Astrocyte of the cerebellum (primary cell): ENCODE measurements around the gene JOSD1.
"Not testable (repeated sequence)": the region's sequence is repeated elsewhere in the genome, so short reads cannot be mapped to it uniquely, and the experiment has no call there.

Experiments used
- DNase-seq: peaks from one replicate; pipeline ENCODE4 v3.0.0-alpha.2; 2011; ENCODE audit warnings: low read depth
- H3K4me3 ChIP-seq: 2 replicates; pipeline ENCODE4 v1.5.1; 2011; ENCODE audit warnings: mild to moderate bottlenecking, low read depth, low read length, moderate library complexity
- CTCF ChIP-seq: IDR thresholded peaks from 2 replicates; pipeline ENCODE4 v1.5.1; 2012; ENCODE audit warnings: low read length, low read depth, moderate library complexity, mild to moderate bottlenecking; ENCODE audit errors: missing control alignments
- in situ Hi-C: cut with HindIII; loops from 2 replicates; pipeline ENCODE4 v1.10.0; 2017; ENCODE audit warnings: low sequenced_read_pairs

The JOSD1 gene

DNA sequence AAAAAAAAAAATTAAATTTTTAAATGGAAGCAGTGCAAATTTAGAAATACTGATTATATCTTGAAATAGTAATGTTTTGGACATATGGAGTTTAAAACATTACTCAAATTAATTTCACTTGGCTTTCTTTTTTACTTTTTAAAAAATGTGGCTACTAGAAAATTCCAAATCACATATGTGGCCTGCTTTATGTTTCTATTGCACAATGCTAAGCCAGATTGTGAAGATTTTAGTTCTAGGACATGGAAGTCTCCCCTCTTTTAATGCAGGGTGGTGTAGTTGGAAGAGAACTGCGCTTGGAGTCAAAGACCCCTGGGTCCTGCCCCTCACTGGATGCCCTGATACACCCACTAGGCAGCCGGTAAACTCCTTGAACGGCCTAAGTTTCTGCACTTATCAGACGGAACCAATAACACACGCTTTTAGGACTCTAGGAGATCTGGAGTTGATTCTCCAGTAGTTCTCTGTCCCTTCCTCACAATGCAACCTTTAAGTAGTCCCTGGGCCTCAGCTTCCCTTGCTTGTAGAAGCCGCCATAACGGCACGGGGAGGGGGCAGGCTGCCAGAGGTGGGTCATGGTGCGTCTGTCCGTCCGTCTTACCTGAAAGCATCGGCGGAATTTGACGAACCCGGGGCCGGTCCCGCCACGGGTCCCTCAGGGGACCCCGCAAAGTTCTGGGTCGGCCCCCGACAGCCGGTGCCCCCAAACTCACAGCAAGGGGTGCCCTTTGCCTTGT, 45.1 kb downstream of the JOSD1 start:
- peak overlapping the region; percentile 73 for H3K4me3 ChIP-seq
- no peak for DNase-seq

DNA sequence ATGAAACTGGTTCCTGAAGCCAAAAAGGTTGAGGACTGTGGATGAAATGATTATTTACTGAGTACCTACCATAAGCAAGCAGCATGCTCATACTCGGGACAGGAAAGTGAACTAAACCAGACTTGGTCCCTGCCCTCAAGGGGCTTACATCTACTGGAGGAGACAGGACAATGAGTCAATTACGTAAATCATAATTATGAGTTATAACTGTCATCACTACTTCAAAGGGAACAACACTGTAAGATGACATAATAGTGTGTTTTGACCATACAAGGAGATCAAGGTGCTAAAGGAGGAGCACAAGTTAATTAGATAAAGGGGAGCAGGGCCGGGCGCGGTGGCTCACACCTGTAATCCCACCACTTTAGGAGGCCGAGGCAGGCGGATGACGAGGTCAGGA, 47.0 kb downstream of the JOSD1 start:
- in situ Hi-C loops: no loop called here
- H3K4me3 ChIP-seq: no peak overlapping the region
- no peak for TF ChIP-seq CTCF
- DNase-seq: no peak

More for the DNA sequence above, 45.1 kb downstream of the JOSD1 start:
- no peak for TF ChIP-seq CTCF
- in situ Hi-C loops: no loop called here

DNA sequence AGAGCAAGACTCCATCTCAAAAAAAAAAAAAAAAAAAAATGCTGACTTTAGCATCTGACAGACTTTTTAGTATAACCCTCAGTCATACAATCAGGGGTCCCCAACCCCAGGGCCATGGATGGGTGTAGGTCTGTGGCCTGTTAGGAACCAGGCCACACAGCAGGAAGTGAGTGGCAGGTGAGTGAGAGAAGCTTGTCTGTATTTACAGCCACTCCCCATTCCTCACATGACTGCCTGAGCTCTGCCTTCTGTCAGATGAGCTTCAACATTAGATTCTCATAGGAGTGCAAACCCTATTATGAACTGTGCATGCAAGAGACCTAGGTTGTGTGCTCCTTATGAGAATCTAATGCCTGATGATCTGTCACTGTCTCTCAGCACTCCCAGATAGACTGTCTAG, 47.9 kb downstream of the JOSD1 start:
- H3K4me3 ChIP-seq: no peak overlapping the region
- no peak for DNase-seq
- in situ Hi-C loops: no loop called here
- TF ChIP-seq CTCF: no peak

DNA sequence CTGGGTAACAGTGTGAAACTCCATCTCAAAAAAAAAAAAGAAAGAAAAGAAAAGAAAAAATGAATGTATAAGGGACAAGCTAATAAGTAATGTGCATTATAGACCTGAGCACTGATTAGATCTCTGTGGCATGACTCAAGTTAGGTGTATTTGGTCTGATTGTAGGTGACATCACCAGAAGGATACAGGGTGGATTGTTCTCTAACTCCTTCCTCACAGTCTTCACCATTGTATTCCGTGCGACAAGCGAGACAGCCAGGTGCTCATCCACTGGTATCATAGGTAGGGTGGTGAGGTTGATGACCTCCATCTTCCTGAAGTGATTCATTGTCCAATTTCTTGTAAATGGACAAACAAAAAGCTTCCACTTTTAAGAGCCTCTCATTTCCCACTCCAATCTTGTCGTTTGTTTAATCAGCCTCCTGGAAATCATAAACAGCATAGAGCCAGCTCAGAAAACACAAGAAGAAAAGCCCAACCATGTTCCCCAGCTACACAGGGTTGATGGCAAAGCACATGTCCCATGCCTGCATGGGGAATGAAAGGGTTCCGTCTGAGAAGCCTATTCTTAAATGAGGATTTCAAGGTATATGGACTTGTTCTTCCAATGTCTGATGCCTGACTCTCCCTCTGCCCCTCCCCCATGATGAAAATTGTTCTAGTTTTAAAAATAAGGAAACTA, 50.8 kb downstream of the JOSD1 start:
- in situ Hi-C loops: no loop called here
- no peak for DNase-seq
- H3K4me3 ChIP-seq: no peak overlapping the region
- no peak for TF ChIP-seq CTCF

DNA sequence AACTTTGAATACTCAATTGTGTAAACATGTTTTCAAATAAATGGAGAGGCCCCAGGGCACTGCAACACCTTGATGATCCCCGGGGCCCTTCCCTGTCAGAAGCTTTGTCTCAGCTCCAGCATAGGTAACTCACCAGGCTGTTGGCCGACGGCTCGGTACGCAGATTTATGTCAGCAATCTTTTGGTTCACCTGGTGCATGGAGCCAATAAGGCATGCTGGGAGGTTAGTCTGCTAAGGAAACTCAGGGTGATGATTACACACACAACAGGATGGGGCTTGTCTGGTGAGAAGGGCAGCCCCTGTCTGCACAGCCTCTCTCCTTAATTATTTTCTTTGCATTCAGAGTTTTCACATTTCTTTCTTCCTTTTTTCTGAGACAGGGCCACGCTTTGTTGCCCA, 55.3 kb downstream of the JOSD1 start:
- H3K4me3 ChIP-seq: no peak overlapping the region
- in situ Hi-C loops: no loop called here
- no peak for TF ChIP-seq CTCF
- no peak for DNase-seq

DNA sequence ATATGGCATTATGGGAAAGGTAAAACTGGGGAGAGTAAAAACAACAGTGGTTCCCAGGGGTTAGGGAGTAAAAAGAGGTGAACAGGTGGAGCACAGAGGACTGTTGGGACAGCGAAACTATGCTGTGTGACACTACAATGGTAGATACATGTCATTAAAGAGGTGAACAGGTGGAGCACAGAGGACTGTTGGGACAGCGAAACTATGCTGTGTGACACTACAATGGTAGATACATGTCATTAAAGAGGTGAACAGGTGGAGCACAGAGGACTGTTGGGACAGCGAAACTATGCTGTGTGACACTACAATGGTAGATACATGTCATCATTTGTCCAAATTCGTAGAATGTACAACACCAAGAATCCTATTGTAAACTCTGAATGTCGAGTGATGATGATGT, 56.5 kb downstream of the JOSD1 start:
- H3K4me3 ChIP-seq, DNase-seq, in situ Hi-C loops: not testable (repeated sequence)

DNA sequence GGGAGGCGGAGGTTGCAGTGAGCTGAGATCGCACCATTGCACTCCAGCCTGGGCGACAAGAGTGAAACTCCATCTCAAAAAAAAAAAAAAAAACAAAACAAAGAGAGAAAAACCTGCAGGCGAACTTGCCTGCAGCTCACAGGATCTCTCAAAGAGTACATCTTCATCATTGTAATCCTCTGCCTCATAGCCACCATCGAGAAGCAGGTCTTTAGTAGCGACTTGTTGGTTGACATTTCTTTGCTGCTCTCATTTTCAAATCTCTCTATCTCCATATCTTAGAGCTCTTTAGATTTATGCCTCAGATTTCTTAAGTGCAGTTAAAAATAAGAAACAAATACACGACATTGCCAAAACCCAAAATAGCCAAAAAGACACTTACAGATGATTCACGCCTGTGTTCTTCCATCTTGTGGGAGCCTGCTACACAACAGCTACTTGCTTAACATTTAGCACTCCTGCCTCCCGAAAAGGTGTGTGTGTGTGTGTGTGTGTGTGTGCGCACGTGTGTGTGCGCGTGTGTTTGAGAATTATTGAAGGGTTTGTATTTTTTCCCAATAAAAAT, 59.2 kb downstream of the JOSD1 start:
- DNase-seq: no peak
- in situ Hi-C loops: no loop called here
- no peak for TF ChIP-seq CTCF
- H3K4me3 ChIP-seq: no peak overlapping the region
